GM18951 (cell line): ENCODE measurements around the gene URI1.

Experiments used
- POLR2A ChIP-seq: IDR thresholded peaks from 4 replicates; pipeline ENCODE4 v1.6.1; 2011; ENCODE audit warnings: mild to moderate bottlenecking; ENCODE audit not compliant: insufficient read length, insufficient read depth; ENCODE audit errors: extremely low read depth
- in situ Hi-C: fragments of 300-500 bp; cut with MboI; formaldehyde crosslinking; loops from one replicate; pipeline ENCODE4 v1.12.0; 2022; ENCODE audit warnings: low sequenced_read_pairs, mixed read lengths, inconsistent platforms; ENCODE audit not compliant: unreplicated experiment

URI1 gene

GRCh38 chr19:29926801-29927200 lies 15.2 kb upstream of the URI1 start:
- in situ Hi-C loops, result no loop called here
- TF ChIP-seq POLR2A, result no peak

DNA sequence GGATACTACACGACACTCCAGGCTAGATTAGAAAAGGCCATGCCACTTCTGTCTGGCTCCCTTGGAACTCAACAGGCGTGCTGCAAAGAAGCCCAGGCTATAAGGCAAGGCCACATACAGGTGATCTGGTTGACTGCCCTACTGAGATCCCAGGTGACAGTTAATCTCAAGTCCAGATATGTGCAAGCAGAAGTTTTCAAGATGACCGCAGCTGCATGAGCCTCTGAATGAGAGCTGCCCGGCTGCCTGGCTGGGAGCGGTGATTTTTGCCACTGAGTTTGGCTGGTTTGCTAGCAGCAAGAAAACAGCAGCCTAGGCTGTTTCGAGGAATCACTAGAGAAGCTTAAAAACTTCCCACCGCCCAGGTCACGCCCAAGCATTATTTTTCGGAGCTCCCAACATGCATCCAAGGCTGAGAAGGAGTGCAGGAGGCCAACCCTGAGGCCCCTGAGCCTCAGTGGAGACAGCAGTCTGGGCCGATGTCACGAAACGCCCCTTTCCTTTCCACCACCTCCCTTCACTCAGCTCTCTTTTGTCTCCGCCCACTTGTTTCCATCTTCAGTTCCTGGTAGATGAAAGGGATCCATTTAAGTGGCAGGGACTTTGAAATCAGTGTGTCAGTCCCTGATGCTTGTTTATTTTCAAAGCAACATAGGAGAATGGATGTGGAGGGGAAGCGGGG lies 14.0 kb upstream of the URI1 start:
- no peak for TF ChIP-seq POLR2A
- in situ Hi-C loops, result no loop called here

GRCh38 chr19:29928831-29929230 lies 13.2 kb upstream of the URI1 start:
- in situ Hi-C loops, result no loop called here
- no peak for TF ChIP-seq POLR2A

- in situ Hi-C loops, result no loop called here
Measured at GRCh38 chr19:29934257-29934656, 7.8 kb upstream of the URI1 start.

GRCh38 chr19:29934781-29935180 lies 7.3 kb upstream of the URI1 start:
- no peak for TF ChIP-seq POLR2A
- in situ Hi-C loops, result no loop called here

More at GRCh38 chr19:29934257-29934656, 7.8 kb upstream of the URI1 start:
- no peak for TF ChIP-seq POLR2A

GRCh38 chr19:29936409-29936808 lies 5.6 kb upstream of the URI1 start:
- in situ Hi-C loops, result no loop called here
- no peak for TF ChIP-seq POLR2A

GRCh38 chr19:29939628-29940027 lies 2.4 kb upstream of the URI1 start:
- TF ChIP-seq POLR2A, result no peak
- in situ Hi-C loops, result no loop called here

- TF ChIP-seq POLR2A, result no peak
- in situ Hi-C loops, result no loop called here
Measured at GRCh38 chr19:29940971-29941585, 961 bp upstream of the URI1 start.

GRCh38 chr19:29942404-29943261 lies 594 bp downstream of the URI1 start:
- in situ Hi-C loops, result no loop called here
- TF ChIP-seq POLR2A, result peak; percentile 14

DNA sequence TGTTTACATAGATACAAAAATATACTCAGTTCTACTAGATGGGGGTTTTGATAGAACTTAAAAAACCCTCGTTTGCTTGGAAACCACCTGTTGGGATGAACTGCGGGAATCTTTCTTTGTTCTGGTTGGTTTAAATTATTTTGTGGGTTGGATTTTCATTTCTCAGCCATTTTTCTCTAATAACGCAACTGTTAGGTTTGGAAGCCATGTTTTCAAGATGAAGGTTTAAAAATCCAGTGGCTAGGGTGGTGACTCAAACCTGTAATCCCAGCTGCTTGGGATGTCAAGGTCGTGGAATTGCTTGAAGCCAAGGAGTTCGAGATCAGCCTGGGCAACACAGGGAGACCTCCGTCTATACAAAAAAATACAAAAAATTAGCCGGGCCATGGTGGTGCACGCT lies 1.6 kb downstream of the URI1 start:
- in situ Hi-C loops, result no loop called here

GRCh38 chr19:29944390-29945012 lies 2.5 kb downstream of the URI1 start:
- no peak for TF ChIP-seq POLR2A
- in situ Hi-C loops, result no loop called here

More for the DNA sequence above, 1.6 kb downstream of the URI1 start:
- TF ChIP-seq POLR2A, result no peak

DNA sequence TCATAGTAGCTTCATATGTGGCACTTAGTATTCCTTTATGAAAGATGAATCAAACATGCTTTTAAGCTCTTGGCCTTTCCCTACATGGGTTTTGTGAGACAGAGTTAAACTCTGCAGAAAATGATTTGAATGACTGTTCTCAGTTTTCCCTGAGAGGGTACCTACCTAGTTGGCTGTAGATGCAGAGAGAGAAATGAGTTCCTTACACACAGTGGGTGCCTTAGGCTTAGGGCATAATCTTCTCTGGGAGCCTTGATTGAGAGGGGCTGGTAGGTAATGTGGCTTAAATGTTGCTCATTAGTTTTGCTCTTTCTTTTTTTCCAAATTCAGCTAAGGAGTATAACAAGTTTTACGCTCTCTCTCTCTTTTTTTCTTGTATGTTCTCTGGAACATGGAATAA lies 3.0 kb downstream of the URI1 start:
- TF ChIP-seq POLR2A, result no peak
- in situ Hi-C loops, result no loop called here

- TF ChIP-seq POLR2A, result no peak
- in situ Hi-C loops, result no loop called here
Measured at GRCh38 chr19:29945433-29945832, 3.4 kb downstream of the URI1 start.
